Osteoblast (primary cell): ENCODE data around the gene RSRC1. TPM values are rescaled to one million over a fixed set of nuclear protein-coding genes. Genes with fewer than 3 reads are reported as not detected.

Experiments used
- DNase-seq: peaks from one replicate; pipeline ENCODE4 v3.0.0; 2011; ENCODE audit warnings: low spot score, mixed read lengths; ENCODE audit not compliant: insufficient read length; ENCODE audit errors: missing footprints
- H2AFZ ChIP-seq: 2 replicates; pipeline ENCODE4 v1.6.0; 2011; ENCODE audit warnings: mild to moderate bottlenecking, low read length
- H3K27ac ChIP-seq: 2 replicates; pipeline ENCODE4 v1.5.1; 2011; ENCODE audit warnings: mild to moderate bottlenecking, low read depth, low read length, moderate library complexity
- H3K27me3 ChIP-seq: 2 replicates; pipeline ENCODE4 v1.6.0; 2012; ENCODE audit warnings: mild to moderate bottlenecking, control low read depth, inconsistent platforms, low read length, moderate library complexity; ENCODE audit not compliant: insufficient read depth
- H3K36me3 ChIP-seq: 2 replicates; pipeline ENCODE4 v1.5.1; 2011; ENCODE audit warnings: mild to moderate bottlenecking, low read length, control low read depth, moderate library complexity; ENCODE audit not compliant: insufficient read depth
- H3K4me1 ChIP-seq: 2 replicates; pipeline ENCODE4 v1.5.1; 2011; ENCODE audit warnings: mild to moderate bottlenecking, low read length, control low read depth, moderate library complexity; ENCODE audit not compliant: insufficient read depth
- H3K4me2 ChIP-seq: 2 replicates; pipeline ENCODE4 v1.6.0; 2011; ENCODE audit warnings: mild to moderate bottlenecking, low read length; ENCODE audit not compliant: insufficient read depth
- H3K4me3 ChIP-seq: fragments of 200-600 bp; sonication (generic); 3 replicates; pipeline ENCODE4 v1.5.1; 2012; ENCODE audit warnings: mild to moderate bottlenecking, low read length, inconsistent platforms; ENCODE audit not compliant: insufficient read depth
- H3K79me2 ChIP-seq: 2 replicates; pipeline ENCODE4 v1.6.0; 2012; ENCODE audit warnings: mild to moderate bottlenecking, low read length, control low read depth, inconsistent platforms; ENCODE audit not compliant: insufficient read depth
- H3K9me3 ChIP-seq: 2 replicates; pipeline ENCODE4 v1.5.1; 2011; ENCODE audit warnings: low read depth, low read length, control low read depth
- H4K20me1 ChIP-seq: 2 replicates; pipeline ENCODE4 v1.6.0; 2012; ENCODE audit warnings: mild to moderate bottlenecking, low read length, control low read depth; ENCODE audit not compliant: insufficient read depth
- CTCF ChIP-seq: IDR thresholded peaks from 2 replicates; pipeline ENCODE4 v1.5.1; 2011; ENCODE audit warnings: mild to moderate bottlenecking, low read depth, low read length, moderate library complexity; ENCODE audit errors: extremely low read depth
- total RNA-seq: library from RNA; depleted of rRNA; stranded (reverse); fragments of >200 nt; gene quantifications from 2 replicates; pipeline ENCODE4 v1.2.3, GENCODE V29; 2012

Gene RSRC1
- total RNA-seq, 1 donor = 69.8 TPM

DNA sequence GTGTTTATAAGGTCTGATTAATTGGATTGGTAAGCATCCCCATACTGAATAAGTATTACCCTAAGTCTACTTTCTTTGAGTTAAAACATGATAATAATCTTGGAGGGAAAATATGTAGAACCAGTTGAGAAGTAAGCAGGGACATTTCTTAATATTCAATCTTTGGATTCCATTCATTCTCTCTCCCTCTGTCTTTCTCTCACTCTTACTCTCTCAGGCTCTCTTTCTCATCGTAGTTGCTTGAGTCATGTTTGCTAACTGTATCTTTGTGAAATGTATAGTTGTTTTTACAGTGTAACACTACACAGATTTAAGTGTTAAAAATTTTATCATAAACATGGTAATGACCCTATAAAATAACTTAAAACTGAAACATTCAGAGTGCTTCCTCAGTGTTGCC, 163.8 kb downstream of the RSRC1 start:
- Histone ChIP-seq H3K4me2 (no peak overlapping the region), H3K36me3 (no peaks in the 10 kb centered on the region), H3K4me3 (no peak overlapping the region), H4K20me1 (no peaks in the 10 kb centered on the region), H3K27me3 (no peaks in the 10 kb centered on the region), H2AFZ (no peak overlapping the region), H3K79me2 (no peaks in the 10 kb centered on the region), H3K27ac (no peak overlapping the region), H3K9me3 (no peaks in the 10 kb centered on the region), H3K4me1 (no peaks in the 10 kb centered on the region)
- no peak for TF ChIP-seq CTCF
- peak; percentile 11 for DNase-seq

DNA sequence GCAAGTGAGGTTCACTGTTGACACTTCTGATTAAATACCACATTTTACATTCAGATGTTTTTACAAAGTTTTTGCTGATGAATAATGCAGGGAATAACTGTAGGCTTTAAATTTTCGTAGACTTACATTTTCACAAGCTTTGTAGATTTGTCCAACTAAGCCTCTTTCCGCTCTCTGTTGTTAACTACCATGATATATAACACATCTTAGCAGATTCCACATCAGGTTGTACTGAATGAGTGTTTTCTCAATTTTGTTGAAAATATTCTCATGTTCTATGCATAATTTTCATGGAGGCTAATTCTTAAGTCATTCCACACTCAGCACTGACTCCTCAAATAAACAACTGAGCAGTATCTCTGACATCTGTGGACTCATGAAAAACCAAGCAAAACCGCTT, 168.3 kb downstream of the RSRC1 start:
- H3K27me3 ChIP-seq = no peaks in the 10 kb centered on the region
- H2AFZ ChIP-seq = no peak overlapping the region
- H4K20me1 ChIP-seq = no peaks in the 10 kb centered on the region
- H3K36me3 ChIP-seq = no peaks in the 10 kb centered on the region
- no peak for DNase-seq
- H3K4me1 ChIP-seq = no peaks in the 10 kb centered on the region
- H3K79me2 ChIP-seq = no peaks in the 10 kb centered on the region
- H3K4me2 ChIP-seq = no peak overlapping the region
- no peaks in the 10 kb centered on the region for H3K9me3 ChIP-seq
- no peak overlapping the region for H3K4me3 ChIP-seq
- no peak for TF ChIP-seq CTCF
- no peak overlapping the region for H3K27ac ChIP-seq

DNA sequence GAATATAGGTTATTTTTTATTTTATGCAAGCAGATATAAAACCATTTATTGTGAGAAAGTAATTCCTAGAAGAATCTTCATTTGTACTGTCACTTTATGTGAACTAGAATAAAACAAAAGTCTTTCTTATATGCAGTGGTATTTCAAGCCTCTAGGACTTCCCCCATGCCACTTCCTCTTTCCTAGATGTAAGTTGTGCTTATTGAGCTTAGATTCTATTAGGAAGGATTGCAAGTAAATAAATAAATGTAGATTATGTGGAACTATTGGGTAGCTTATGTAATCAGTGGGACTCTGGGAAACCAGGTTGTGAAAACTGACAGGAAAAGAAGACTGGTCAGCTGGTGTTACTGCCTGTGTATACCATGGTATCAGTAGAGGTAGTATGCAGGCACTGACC, 169.7 kb downstream of the RSRC1 start:
- H3K9me3 ChIP-seq = no peaks in the 10 kb centered on the region
- H3K27ac ChIP-seq = no peak overlapping the region
- no peak overlapping the region for H3K4me2 ChIP-seq
- H3K4me1 ChIP-seq = no peaks in the 10 kb centered on the region
- DNase-seq = no peak
- no peaks in the 10 kb centered on the region for H3K79me2 ChIP-seq
- no peaks in the 10 kb centered on the region for H3K27me3 ChIP-seq
- TF ChIP-seq CTCF = no peak
- H3K36me3 ChIP-seq = no peaks in the 10 kb centered on the region
- H2AFZ ChIP-seq = no peak overlapping the region
- no peaks in the 10 kb centered on the region for H4K20me1 ChIP-seq
- no peak overlapping the region for H3K4me3 ChIP-seq

- Histone ChIP-seq H3K4me3 (no peak overlapping the region), H3K9me3 (no peaks in the 10 kb centered on the region), H3K27ac (no peak overlapping the region), H4K20me1 (no peaks in the 10 kb centered on the region), H3K27me3 (no peaks in the 10 kb centered on the region), H3K4me1 (no peaks in the 10 kb centered on the region), H3K36me3 (no peaks in the 10 kb centered on the region), H3K4me2 (no peak overlapping the region), H2AFZ (no peak overlapping the region), H3K79me2 (no peaks in the 10 kb centered on the region)
- no peak for DNase-seq
- TF ChIP-seq CTCF = no peak
Observed at GRCh38 chr3:158295771-158296170, 185.9 kb downstream of the RSRC1 start.
